DOHH2 (cell line): ENCODE results near the gene GGT6.

ENCODE experiments used
- CTCF ChIP-seq: fragments of 200-600 bp; sonication (generic); IDR thresholded peaks from one replicate; pipeline ENCODE4 v1.5.1; 2014; ENCODE audit warnings: antibody characterized with exemption, mild to moderate bottlenecking, low read depth, low read length; ENCODE audit not compliant: poor library complexity, severe bottlenecking
- EZH2phosphoT487 ChIP-seq: fragments of 200-600 bp; sonication (generic); IDR thresholded peaks from 2 replicates; pipeline ENCODE4 v1.6.1; 2017; ENCODE audit warnings: borderline replicate concordance, mild to moderate bottlenecking, antibody characterized with exemption, low read length, moderate library complexity, mixed read lengths

DNA sequence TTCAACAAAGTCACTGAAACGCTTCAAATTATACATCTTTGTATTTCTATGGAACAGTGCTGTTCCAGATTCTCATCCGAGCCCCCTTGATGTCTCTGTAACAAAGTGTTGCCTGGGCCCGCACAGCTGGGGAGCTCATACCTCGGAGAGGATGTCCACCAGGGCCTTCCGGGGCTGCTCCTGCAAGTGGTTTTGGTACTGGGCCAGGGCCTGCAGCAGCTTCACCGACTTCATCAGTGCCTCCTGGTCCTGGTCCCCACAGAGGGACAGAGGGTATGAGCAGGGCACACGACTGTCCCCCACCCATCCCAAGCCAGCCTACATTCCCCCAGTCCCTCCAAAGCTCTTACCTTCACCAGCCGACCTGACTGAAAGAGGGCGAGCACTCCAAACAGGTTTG lies 6.7 kb downstream of the GGT6 start:
- TF ChIP-seq CTCF (no peak), EZH2phosphoT487 (no peak)
